K562 (cell line): ENCODE data around the gene PPOX. TPM values are rescaled to one million over a fixed set of nuclear protein-coding genes. Genes with fewer than 3 reads are reported as not detected.
A peak's percentile ranks its signal among the peaks of the same experiment; 100 is the strongest.

Source experiments
- BCL6 ChIP-seq: fragments of 250-450 bp; sonication (Bioruptor Pico); IDR thresholded peaks from 2 replicates; pipeline ENCODE4 v1.4.0; 2020
- ELF2 ChIP-seq: fragments of 250-450 bp; sonication (Bioruptor Pico); IDR thresholded peaks from 2 replicates; pipeline ENCODE4 v1.5.0; 2021; ENCODE audit warnings: mild to moderate bottlenecking
- FOSL1 ChIP-seq: fragments of 200-800 bp; sonication (Bioruptor generic); conservative IDR thresholded peaks from 2 replicates; pipeline ENCODE4 v1.6.1; 2016; ENCODE audit warnings: missing genetic modification characterization, missing compliant biosample characterization
- FOXA1 ChIP-seq: fragments of 450-650 bp; IDR thresholded peaks from 2 replicates; pipeline ENCODE4 v1.6.1; 2016; ENCODE audit warnings: mild to moderate bottlenecking, borderline replicate concordance
- GTF2F1 ChIP-seq: IDR thresholded peaks from 2 replicates; pipeline ENCODE4 v1.6.1; 2011; ENCODE audit warnings: low read depth, low read length, improper control_type of control experiment
- HDAC1 ChIP-seq, 2 experiments: fragments of 450-650 bp; IDR thresholded peaks; 2 replicates each; pipeline ENCODE4 v1.6.1; 2016 to 2017; ENCODE audit warnings: inconsistent platforms in 1 of 2, mild to moderate bottlenecking in 1 of 2, moderate library complexity in 1 of 2
- HMBOX1 ChIP-seq: sonication (generic); IDR thresholded peaks from 2 replicates; pipeline ENCODE4 v1.6.1; 2016
- MYNN ChIP-seq, 2 experiments: sonication (generic); formaldehyde crosslinking in 1 of 2; IDR thresholded peaks; 2 replicates each; pipeline versions ENCODE4 v1.5.0 to v1.6.1; 2016 to 2020; ENCODE audit warnings: antibody characterized with exemption in 1 of 2, missing genetic modification reagents in 1 of 2
- NR2C2 ChIP-seq, 2 experiments: fragments of 200-800 bp in 1 of 2; sonication (Bioruptor generic) in 1 of 2; sonication (generic) in 1 of 2; formaldehyde crosslinking in 1 of 2; IDR thresholded peaks; 2 replicates each; pipeline versions ENCODE4 v1.6.1 to v1.8.0; 2016 to 2022; ENCODE audit warnings: mild to moderate bottlenecking in 1 of 2, missing compliant biosample characterization in 1 of 2, missing genetic modification characterization in 1 of 2, missing genetic modification reagents in 1 of 2
- OTX1 ChIP-seq: fragments of 450-650 bp; formaldehyde crosslinking; IDR thresholded peaks from 2 replicates; pipeline ENCODE4 v1.4.0; 2022; ENCODE audit warnings: mild to moderate bottlenecking
- POLR2H ChIP-seq: IDR thresholded peaks from 2 replicates; pipeline ENCODE4 v1.6.1; 2016; ENCODE audit warnings: missing genetic modification characterization, low read depth, mild to moderate bottlenecking, control low read depth, missing compliant biosample characterization, moderate library complexity
- RFX7 ChIP-seq: fragments of 250-450 bp; sonication (Bioruptor Pico); IDR thresholded peaks from 2 replicates; pipeline ENCODE4 v1.5.1; 2021; ENCODE audit warnings: mild to moderate bottlenecking
- ZBTB5 ChIP-seq: fragments of 450-650 bp; IDR thresholded peaks from 2 replicates; pipeline ENCODE4 v1.6.1; 2017; ENCODE audit warnings: antibody characterized with exemption
- ZFP30 ChIP-seq: fragments of 250-450 bp; sonication (Bioruptor Pico); IDR thresholded peaks from 2 replicates; pipeline ENCODE4 v1.8.0; 2022; ENCODE audit warnings: moderate library complexity, mild to moderate bottlenecking, inconsistent platforms, borderline replicate concordance
- ZNF253 ChIP-seq: fragments of 250-450 bp; sonication (Bioruptor Pico); conservative IDR thresholded peaks from 2 replicates; pipeline ENCODE4 v1.6.1; 2021; ENCODE audit warnings: mild to moderate bottlenecking
- polyA plus RNA-seq, 8 experiments: library from polyadenylated mRNA; depleted of rRNA in 4 of 8; stranded (reverse) in 5 of 8; unstranded in 3 of 8; fragments of >200 nt; fragmentation: Nextera tagmentation in 2 of 8; fragmentation: Illumina TruSeq in 1 of 8; extraction: Ambion mirVana in 2 of 8; extraction: Trizol in 1 of 8; gene quantifications; 2 replicates each; pipeline versions ENCODE4 v1.2.1 to v1.2.3, GENCODE V29; 2011 to 2014; ENCODE audit warnings: inconsistent platforms in 1 of 8, missing spikeins in 1 of 8
- total RNA-seq, 7 experiments: library from RNA; depleted of rRNA in 6 of 7; stranded (reverse); fragments of >200 nt in 6 of 7; fragmentation: Illumina TruSeq in 2 of 7; extraction: Trizol in 2 of 7; gene quantifications; 2 replicates each; pipeline versions ENCODE4 v1.2.1 to v1.2.3, GENCODE V29; 2011 to 2021; ENCODE audit warnings: low replicate concordance in 1 of 7
- TF ChIP-seq, protein P1 (sequence below): fragments of 250-450 bp; sonication (Bioruptor Pico); IDR thresholded peaks from 2 replicates; pipeline ENCODE4 v1.5.1; 2021; ENCODE audit warnings: mild to moderate bottlenecking
- TF ChIP-seq, protein P2 (sequence below): fragments of 450-650 bp; IDR thresholded peaks from one replicate; pipeline ENCODE4 v1.6.1; 2018; ENCODE audit warnings: mild to moderate bottlenecking, moderate library complexity; ENCODE audit not compliant: partially characterized antibody
- TF ChIP-seq, protein P3 (sequence below), 2 experiments: fragments of 450-650 bp; IDR thresholded peaks; 2 replicates each; pipeline ENCODE4 v1.6.1; 2018; ENCODE audit warnings: mild to moderate bottlenecking in 2 of 2, low read depth in 1 of 2; ENCODE audit not compliant: partially characterized antibody in 2 of 2

Gene PPOX
- total and polyA plus RNA-seq, 9 of the 15 experiments (the other 6 are each of a cell fraction or from before 2014, with no cell fraction given): 17.0 to 57.1 (median 38.9) TPM

DNA sequence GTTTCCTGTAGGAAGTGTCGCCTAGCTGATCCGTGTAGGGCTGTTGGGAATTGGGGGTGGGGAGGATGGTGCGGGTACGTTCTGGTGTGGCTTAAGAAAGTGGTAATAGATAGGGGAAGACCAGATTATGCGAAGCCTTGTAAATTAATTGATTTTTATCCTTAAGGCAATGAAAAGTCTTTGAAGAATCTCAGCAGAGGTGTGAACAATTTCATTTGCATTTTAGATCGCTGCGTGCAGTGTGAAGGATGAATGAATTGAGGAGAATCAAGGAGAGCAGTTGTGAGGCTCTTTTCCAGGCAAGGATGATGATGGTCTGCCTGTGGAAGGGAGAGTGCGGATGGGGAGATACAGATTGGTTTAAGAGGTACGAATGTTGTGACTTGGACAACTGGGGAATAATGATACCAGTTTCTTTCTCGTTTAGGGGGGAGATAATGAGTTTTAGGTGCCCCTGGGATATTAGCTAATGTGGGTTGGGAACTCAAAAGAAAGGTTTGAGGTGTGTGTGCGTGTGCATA, 32.9 kb upstream of the PPOX start (continued):
- TF ChIP-seq RFX7 (no peak), OTX1 (CRISPR knock-in tag) (no peak), NR2C2 (CRISPR knock-in tag; IDR thresholded peaks at IDR 0.05) (no peak), NR2C2 (tag; IDR thresholded peaks at IDR 0.05) (no peak), HMBOX1 (no peak), FOXA1 (no peak), ZFP30 (CRISPR knock-in tag) (no peak), MYNN (IDR thresholded peaks at IDR 0.05) (no peak), MYNN (CRISPR knock-in tag; IDR thresholded peaks at IDR 0.05) (no peak), ZNF253 (CRISPR knock-in tag) (no peak), GTF2F1 (no peak), BCL6 (CRISPR knock-in tag) (no peak), POLR2H (tag) (no peak), FOSL1 (tag) (peak; percentile 29; the same call in 1 of the 2 replicates), ZBTB5 (no peak), ELF2 (no peak), HDAC1 (IDR thresholded peaks at IDR 0.05) (0 out of 4 replicates have a peak, but pooled peaks of 1 of the 2 experiments have one; percentile 20)
- TF ChIP-seq, protein P1, sequence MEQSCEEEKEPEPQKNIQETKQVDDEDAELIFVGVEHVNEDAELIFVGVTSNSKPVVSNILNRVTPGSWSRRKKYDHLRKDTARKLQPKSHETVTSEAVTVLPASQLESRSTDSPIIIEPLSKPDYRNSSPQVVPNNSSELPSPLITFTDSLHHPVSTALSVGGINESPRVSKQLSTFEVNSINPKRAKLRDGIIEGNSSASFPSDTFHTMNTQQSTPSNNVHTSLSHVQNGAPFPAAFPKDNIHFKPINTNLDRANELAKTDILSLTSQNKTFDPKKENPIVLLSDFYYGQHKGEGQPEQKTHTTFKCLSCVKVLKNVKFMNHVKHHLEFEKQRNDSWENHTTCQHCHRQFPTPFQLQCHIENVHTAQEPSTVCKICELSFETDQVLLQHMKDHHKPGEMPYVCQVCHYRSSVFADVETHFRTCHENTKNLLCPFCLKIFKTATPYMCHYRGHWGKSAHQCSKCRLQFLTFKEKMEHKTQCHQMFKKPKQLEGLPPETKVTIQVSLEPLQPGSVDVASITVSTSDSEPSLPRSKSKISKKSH (CRISPR knock-in tag): no peak
- TF ChIP-seq, protein P2, sequence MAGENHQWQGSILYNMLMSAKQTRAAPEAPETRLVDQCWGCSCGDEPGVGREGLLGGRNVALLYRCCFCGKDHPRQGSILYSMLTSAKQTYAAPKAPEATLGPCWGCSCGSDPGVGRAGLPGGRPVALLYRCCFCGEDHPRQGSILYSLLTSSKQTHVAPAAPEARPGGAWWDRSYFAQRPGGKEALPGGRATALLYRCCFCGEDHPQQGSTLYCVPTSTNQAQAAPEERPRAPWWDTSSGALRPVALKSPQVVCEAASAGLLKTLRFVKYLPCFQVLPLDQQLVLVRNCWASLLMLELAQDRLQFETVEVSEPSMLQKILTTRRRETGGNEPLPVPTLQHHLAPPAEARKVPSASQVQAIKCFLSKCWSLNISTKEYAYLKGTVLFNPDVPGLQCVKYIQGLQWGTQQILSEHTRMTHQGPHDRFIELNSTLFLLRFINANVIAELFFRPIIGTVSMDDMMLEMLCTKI: no peak
- TF ChIP-seq, protein P3, sequence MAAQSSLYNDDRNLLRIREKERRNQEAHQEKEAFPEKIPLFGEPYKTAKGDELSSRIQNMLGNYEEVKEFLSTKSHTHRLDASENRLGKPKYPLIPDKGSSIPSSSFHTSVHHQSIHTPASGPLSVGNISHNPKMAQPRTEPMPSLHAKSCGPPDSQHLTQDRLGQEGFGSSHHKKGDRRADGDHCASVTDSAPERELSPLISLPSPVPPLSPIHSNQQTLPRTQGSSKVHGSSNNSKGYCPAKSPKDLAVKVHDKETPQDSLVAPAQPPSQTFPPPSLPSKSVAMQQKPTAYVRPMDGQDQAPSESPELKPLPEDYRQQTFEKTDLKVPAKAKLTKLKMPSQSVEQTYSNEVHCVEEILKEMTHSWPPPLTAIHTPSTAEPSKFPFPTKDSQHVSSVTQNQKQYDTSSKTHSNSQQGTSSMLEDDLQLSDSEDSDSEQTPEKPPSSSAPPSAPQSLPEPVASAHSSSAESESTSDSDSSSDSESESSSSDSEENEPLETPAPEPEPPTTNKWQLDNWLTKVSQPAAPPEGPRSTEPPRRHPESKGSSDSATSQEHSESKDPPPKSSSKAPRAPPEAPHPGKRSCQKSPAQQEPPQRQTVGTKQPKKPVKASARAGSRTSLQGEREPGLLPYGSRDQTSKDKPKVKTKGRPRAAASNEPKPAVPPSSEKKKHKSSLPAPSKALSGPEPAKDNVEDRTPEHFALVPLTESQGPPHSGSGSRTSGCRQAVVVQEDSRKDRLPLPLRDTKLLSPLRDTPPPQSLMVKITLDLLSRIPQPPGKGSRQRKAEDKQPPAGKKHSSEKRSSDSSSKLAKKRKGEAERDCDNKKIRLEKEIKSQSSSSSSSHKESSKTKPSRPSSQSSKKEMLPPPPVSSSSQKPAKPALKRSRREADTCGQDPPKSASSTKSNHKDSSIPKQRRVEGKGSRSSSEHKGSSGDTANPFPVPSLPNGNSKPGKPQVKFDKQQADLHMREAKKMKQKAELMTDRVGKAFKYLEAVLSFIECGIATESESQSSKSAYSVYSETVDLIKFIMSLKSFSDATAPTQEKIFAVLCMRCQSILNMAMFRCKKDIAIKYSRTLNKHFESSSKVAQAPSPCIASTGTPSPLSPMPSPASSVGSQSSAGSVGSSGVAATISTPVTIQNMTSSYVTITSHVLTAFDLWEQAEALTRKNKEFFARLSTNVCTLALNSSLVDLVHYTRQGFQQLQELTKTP (IDR thresholded peaks at IDR 0.05; ENCODE audit: low read depth in 1 of 2, partially characterized antibody in 2 of 2): peak in 1 of 2 experiments; percentile 27
